DND-41 (cell line): ENCODE measurements around the gene FRYL.

Experiments used
- ATAC-seq: fragments of 200-7000 bp; cut with Tn5 transposase; 3 replicates; pipeline ENCODE4 v1.9.1; 2021; ENCODE audit warnings: low read depth; ENCODE audit not compliant: insufficient read depth
- DNase-seq: peaks from one replicate; pipeline ENCODE4 v3.0.0-alpha.2; 2020
- H2AFZ ChIP-seq: 2 replicates; pipeline ENCODE4 v1.6.0; 2012; ENCODE audit warnings: low read depth, low read length
- H3K27ac ChIP-seq: 2 replicates; pipeline ENCODE4 v1.5.1; 2012; ENCODE audit warnings: low read length, inconsistent platforms
- H3K27me3 ChIP-seq: fragments of 200-600 bp; sonication (generic); 2 replicates; pipeline ENCODE4 v1.6.0; 2012; ENCODE audit warnings: low read length, mild to moderate bottlenecking, inconsistent platforms; ENCODE audit not compliant: insufficient read depth, poor library complexity
- H3K36me3 ChIP-seq: 2 replicates; pipeline ENCODE4 v1.5.1; 2012; ENCODE audit warnings: low read length, inconsistent platforms; ENCODE audit not compliant: insufficient read depth
- H3K4me1 ChIP-seq: 2 replicates; pipeline ENCODE4 v1.5.1; 2012; ENCODE audit warnings: mild to moderate bottlenecking, low read length; ENCODE audit not compliant: insufficient read depth
- H3K4me2 ChIP-seq: 2 replicates; pipeline ENCODE4 v1.6.0; 2012; ENCODE audit warnings: mild to moderate bottlenecking, moderate library complexity, low read length, inconsistent platforms; ENCODE audit not compliant: insufficient read depth
- H3K4me3 ChIP-seq, 2 experiments: fragments of 200-600 bp in 1 of 2; shearing (Covaris generic) in 1 of 2; 2 replicates each; pipeline ENCODE4 v1.5.1; 2012 to 2016; ENCODE audit warnings: inconsistent platforms in 2 of 2, low read length in 2 of 2, mild to moderate bottlenecking in 2 of 2, low read depth in 1 of 2, moderate library complexity in 1 of 2
- H3K79me2 ChIP-seq: 2 replicates; pipeline ENCODE4 v1.6.0; 2012; ENCODE audit warnings: low read length, inconsistent platforms; ENCODE audit not compliant: insufficient read depth
- H3K9ac ChIP-seq: 2 replicates; pipeline ENCODE4 v1.6.0; 2012; ENCODE audit warnings: low read depth, mild to moderate bottlenecking, inconsistent platforms, low read length, moderate library complexity
- H3K9me3 ChIP-seq: 2 replicates; pipeline ENCODE4 v1.5.1; 2012; ENCODE audit warnings: low read length, moderate library complexity, mild to moderate bottlenecking, inconsistent platforms; ENCODE audit not compliant: insufficient read depth, severe bottlenecking
- H4K20me1 ChIP-seq: 2 replicates; pipeline ENCODE4 v1.6.0; 2012; ENCODE audit warnings: low read length; ENCODE audit not compliant: insufficient read depth
- EZH2 ChIP-seq: IDR thresholded peaks from 3 replicates; pipeline ENCODE4 v1.6.1; 2012; ENCODE audit warnings: borderline replicate concordance, low read depth, mild to moderate bottlenecking, moderate library complexity, low read length, inconsistent platforms; ENCODE audit not compliant: severe bottlenecking
- TF ChIP-seq, protein P1 (sequence below): IDR thresholded peaks from 2 replicates; pipeline ENCODE4 v1.5.1; 2012; ENCODE audit warnings: borderline replicate concordance, low read length, moderate library complexity, mild to moderate bottlenecking; ENCODE audit not compliant: poor library complexity, severe bottlenecking; ENCODE audit errors: extremely low read depth

Gene FRYL

DNA sequence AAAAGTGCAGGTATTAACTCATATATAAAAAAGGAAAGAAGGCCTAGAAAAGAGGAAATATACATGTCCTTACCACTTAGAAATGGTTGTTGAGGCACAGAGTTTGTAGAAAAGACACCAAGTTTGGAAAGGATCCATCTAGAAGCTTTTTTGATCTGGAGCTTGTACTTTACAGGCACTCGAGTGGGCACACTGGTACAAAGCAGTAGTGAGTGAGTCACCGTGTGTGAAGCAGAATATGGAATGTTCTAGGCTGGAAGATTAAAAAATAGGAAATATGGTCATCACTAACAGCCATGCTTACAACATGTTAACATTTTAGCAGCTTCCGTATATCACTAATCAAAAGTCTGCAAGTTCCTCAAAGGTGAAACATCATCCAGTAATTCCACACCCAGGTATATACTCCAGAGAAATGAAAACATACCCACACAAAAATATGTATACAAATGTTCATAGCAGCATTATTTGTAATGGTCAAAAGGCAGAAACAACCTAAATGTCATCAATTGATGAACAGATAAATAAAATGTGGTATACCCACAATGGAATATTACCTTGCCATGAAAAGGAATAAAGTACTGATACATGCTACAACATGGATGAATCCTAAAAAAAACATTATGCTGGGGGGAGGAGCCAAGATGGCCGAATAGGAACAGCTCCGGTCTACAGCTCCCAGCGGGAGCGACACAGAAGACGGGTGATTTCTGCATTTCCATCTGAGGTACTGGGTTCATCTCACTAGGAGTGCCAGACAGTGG, 69.5 kb downstream of the FRYL start:
- no peak for ATAC-seq
- no peak overlapping the region for H3K4me2 ChIP-seq
- peaks cover 24% of the 10 kb centered on the region for H4K20me1 ChIP-seq
- H3K4me3 ChIP-seq = no peak overlapping the region
- H3K27ac ChIP-seq = no peak overlapping the region
- no peaks in the 10 kb centered on the region for H3K27me3 ChIP-seq
- no peak overlapping the region for H2AFZ ChIP-seq
- no peaks in the 10 kb centered on the region for H3K9me3 ChIP-seq
- peaks cover 62% of the 10 kb centered on the region for H3K79me2 ChIP-seq
- no peaks in the 10 kb centered on the region for H3K4me1 ChIP-seq
- H3K36me3 ChIP-seq = peaks cover 37% of the 10 kb centered on the region
- TF ChIP-seq, protein P1, sequence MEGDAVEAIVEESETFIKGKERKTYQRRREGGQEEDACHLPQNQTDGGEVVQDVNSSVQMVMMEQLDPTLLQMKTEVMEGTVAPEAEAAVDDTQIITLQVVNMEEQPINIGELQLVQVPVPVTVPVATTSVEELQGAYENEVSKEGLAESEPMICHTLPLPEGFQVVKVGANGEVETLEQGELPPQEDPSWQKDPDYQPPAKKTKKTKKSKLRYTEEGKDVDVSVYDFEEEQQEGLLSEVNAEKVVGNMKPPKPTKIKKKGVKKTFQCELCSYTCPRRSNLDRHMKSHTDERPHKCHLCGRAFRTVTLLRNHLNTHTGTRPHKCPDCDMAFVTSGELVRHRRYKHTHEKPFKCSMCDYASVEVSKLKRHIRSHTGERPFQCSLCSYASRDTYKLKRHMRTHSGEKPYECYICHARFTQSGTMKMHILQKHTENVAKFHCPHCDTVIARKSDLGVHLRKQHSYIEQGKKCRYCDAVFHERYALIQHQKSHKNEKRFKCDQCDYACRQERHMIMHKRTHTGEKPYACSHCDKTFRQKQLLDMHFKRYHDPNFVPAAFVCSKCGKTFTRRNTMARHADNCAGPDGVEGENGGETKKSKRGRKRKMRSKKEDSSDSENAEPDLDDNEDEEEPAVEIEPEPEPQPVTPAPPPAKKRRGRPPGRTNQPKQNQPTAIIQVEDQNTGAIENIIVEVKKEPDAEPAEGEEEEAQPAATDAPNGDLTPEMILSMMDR = no peak
- TF ChIP-seq EZH2 = no peak
- H3K9ac ChIP-seq = no peak overlapping the region
- no peak for DNase-seq

DNA sequence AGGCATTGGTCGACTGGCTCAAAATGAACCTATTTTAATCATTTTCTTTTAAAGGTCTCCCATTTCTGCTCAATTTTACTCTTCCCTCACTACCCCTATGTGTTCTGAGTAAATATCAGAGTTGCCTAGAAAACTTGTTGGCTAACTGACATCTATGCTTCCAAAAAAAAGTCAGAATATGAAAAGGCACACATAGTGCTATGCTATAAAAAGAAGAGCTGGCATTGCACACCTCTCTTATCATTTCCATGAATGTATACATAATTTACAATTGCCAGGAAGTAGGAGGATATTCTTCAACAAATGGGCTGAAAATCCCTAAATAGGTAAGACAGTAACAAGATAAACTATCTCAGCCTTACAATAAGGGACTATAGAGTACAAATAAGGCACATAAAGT, 70.2 kb downstream of the FRYL start:
- Histone ChIP-seq H2AFZ (no peak overlapping the region), H4K20me1 (peaks cover 24% of the 10 kb centered on the region), H3K27ac (no peak overlapping the region), H3K4me2 (no peak overlapping the region), H3K4me1 (no peaks in the 10 kb centered on the region), H3K9me3 (no peaks in the 10 kb centered on the region), H3K36me3 (peaks cover 37% of the 10 kb centered on the region), H3K79me2 (peaks cover 68% of the 10 kb centered on the region), H3K4me3 (no peak overlapping the region), H3K27me3 (no peaks in the 10 kb centered on the region), H3K9ac (no peak overlapping the region)
- ATAC-seq (no peak), DNase-seq (no peak)
- no peak for TF ChIP-seq EZH2
- TF ChIP-seq, protein P1 = no peak

DNA sequence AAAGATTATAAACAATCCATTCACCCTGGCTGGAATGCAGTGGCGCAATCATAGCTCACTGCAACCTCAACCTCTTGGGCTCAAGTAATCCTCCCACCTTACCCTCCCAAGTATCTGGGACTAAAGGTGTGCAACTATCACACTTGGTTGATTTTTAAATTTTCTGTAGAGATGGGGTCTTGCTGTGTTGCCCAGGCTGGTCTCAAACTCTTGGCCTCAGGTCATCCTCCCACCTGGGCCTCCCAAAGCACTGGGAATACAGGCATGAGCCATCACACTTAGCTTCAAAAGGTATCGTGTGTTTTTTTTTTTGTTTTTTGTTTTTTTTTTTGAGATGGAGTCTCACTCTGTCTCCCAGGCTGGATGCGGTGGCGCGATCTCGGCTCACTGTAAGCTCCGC, 71.5 kb downstream of the FRYL start:
- no peak for ATAC-seq
- DNase-seq = no peak
- peaks cover 78% of the 10 kb centered on the region for H3K79me2 ChIP-seq
- no peaks in the 10 kb centered on the region for H3K4me1 ChIP-seq
- H3K4me2 ChIP-seq = no peak overlapping the region
- H2AFZ ChIP-seq = no peak overlapping the region
- TF ChIP-seq, protein P1 = no peak
- TF ChIP-seq EZH2 = no peak
- H3K9ac ChIP-seq = no peak overlapping the region
- no peak overlapping the region for H3K4me3 ChIP-seq
- no peaks in the 10 kb centered on the region for H3K9me3 ChIP-seq
- H3K36me3 ChIP-seq = peaks cover 37% of the 10 kb centered on the region
- no peaks in the 10 kb centered on the region for H3K27me3 ChIP-seq
- H4K20me1 ChIP-seq = peaks cover 27% of the 10 kb centered on the region
- no peak overlapping the region for H3K27ac ChIP-seq

DNA sequence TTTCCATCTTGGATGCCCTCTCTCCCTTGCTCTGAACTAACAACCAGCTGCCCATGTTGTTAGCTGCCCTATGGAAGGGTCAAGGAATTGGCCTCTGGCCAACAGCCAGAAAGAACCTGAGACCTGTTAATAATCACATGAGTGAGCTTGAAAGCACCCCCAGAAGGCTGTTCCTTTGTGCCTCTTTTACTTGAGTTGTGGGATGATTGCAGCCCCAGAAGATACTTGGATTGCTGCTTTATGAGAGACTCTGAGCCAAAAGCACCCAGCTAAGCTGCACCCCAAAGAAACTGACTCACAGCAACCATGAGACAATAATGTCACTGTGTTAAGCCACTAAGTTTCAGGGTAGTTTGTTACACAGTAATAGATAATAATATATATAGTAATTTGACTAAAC, 73.3 kb downstream of the FRYL start:
- Histone ChIP-seq H3K4me1 (no peaks in the 10 kb centered on the region), H2AFZ (no peak overlapping the region), H3K79me2 (peaks cover 87% of the 10 kb centered on the region), H3K27me3 (no peaks in the 10 kb centered on the region), H3K9ac (no peak overlapping the region), H3K27ac (no peak overlapping the region), H3K9me3 (no peaks in the 10 kb centered on the region), H3K36me3 (peaks cover 44% of the 10 kb centered on the region), H3K4me2 (no peak overlapping the region), H3K4me3 (no peak overlapping the region), H4K20me1 (peaks cover 35% of the 10 kb centered on the region)
- no peak for DNase-seq
- no peak for ATAC-seq
- TF ChIP-seq, protein P1 = no peak
- TF ChIP-seq EZH2 = no peak
